GM19193 (cell line): ENCODE results near the gene ITGA11.

ENCODE experiments used
- POLR2A ChIP-seq: IDR thresholded peaks from 4 replicates; pipeline ENCODE4 v1.6.1; 2011; ENCODE audit not compliant: insufficient read depth, insufficient read length; ENCODE audit errors: extremely low read depth

The ITGA11 gene, protein sequence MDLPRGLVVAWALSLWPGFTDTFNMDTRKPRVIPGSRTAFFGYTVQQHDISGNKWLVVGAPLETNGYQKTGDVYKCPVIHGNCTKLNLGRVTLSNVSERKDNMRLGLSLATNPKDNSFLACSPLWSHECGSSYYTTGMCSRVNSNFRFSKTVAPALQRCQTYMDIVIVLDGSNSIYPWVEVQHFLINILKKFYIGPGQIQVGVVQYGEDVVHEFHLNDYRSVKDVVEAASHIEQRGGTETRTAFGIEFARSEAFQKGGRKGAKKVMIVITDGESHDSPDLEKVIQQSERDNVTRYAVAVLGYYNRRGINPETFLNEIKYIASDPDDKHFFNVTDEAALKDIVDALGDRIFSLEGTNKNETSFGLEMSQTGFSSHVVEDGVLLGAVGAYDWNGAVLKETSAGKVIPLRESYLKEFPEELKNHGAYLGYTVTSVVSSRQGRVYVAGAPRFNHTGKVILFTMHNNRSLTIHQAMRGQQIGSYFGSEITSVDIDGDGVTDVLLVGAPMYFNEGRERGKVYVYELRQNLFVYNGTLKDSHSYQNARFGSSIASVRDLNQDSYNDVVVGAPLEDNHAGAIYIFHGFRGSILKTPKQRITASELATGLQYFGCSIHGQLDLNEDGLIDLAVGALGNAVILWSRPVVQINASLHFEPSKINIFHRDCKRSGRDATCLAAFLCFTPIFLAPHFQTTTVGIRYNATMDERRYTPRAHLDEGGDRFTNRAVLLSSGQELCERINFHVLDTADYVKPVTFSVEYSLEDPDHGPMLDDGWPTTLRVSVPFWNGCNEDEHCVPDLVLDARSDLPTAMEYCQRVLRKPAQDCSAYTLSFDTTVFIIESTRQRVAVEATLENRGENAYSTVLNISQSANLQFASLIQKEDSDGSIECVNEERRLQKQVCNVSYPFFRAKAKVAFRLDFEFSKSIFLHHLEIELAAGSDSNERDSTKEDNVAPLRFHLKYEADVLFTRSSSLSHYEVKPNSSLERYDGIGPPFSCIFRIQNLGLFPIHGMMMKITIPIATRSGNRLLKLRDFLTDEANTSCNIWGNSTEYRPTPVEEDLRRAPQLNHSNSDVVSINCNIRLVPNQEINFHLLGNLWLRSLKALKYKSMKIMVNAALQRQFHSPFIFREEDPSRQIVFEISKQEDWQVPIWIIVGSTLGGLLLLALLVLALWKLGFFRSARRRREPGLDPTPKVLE

DNA sequence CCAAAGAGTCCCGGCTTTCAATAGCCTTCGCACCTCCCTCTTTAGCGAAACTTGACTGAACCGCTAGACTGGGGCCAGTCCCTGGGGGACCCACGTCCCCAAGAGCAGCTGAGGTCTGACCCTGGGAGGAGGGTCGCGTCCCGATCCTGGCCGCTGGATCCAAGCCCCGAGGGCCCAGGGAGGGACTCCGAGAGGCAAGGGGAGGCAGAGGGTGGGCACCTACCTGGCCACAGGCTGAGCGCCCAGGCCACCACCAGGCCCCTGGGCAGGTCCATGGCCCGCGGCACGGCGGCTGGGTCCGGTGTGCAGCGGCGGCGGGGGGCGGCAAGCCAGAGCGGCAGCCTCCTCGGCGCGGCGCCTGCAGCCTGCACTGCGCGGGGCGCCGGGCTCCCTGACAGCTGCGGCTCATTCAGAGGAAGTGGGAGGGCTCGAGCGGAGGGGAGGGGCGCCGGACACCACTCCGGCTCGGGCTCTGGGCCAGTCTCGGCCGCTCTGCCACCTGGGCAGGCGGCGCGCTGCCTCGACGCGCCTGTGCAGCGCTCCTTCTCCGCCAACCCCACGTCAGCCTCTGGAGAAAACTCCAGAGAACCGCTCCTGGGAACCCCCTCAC lies at the start of gene ITGA11:
TSS of gene ITGA11 (minus strand) at position 372 of the 610 bp plus-strand sequence. CDS start at position 275, 97 bp downstream.
- no peak for TF ChIP-seq POLR2A

DNA sequence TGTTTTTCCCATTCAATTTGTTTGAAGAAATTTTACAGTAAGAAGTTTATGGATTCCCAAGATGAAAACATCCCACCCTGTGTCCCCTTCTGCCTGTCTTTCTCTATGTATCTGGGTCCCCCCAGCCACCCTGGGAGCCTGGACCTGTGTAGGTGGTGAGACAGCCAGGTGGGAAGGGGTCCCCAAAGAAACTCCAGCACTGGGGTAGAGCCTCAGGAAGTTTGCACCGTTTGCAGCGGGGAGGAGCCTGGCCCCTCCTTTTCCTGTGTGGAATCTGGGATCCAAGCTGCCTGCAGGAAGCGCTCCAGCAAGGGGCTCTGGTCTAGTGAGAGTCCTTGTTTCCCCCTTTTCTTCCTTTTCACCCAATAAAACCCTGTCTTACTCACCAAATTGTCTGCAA lies 49.4 kb upstream of the ITGA11 start:
- TF ChIP-seq POLR2A = no peak

DNA sequence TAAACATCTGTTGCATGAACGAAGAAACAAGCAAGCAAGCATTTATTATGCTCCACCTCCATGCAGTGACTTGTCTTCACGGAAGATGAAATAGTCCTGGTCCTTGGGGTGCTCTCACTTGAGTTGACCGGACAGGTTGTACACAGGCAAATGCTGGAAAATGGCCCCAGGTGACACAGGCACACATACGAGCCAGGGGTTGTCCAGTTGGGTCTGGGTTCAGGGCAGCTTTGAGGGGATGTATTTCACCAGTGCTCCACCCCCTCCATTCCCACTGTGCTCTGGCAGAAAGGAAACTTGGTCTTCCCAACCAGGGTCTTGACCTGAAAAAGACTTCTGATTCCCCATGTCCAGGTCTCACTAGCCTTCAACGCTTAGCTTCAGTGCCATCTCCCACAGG lies 48.3 kb upstream of the ITGA11 start:
- no peak for TF ChIP-seq POLR2A

DNA sequence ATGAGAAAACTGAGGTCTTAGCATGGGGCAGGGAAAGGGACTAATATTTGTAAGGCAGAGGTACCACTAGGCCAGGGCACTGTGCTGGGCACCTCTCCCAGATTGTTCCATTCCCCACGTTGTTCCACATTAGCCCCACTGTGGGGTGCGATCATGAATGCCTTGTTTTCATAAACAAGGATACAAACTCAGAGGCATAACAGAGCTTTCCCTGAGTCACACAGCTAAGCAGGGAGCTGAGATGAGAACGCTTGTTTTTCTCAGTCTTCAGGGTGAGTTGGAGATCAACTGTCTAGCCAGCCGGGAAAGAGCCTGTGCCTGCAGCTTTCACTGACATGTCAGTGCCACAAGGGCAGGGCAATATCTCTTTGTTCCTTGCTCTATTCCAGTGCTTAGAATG lies 47.9 kb upstream of the ITGA11 start:
- TF ChIP-seq POLR2A = no peak

DNA sequence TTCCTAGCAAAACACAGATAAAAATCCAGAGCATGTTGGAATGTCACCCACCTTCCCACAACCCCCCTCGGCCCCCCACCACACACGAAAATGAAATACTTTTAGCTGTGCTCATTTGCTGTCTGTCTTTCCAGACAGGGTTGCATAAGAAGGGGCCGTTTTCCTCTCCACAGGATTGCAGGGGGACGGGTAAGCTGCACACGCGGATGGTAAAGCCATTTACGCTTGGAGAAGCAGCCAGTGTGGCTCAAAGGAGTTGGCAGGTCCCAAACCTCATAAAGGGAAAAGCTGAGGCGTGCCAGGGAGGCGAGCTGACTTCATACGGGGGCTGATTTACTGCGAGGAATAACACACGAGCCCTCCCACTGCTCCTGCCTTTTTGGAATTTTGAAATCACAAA lies 47.4 kb upstream of the ITGA11 start:
- no peak for TF ChIP-seq POLR2A

DNA sequence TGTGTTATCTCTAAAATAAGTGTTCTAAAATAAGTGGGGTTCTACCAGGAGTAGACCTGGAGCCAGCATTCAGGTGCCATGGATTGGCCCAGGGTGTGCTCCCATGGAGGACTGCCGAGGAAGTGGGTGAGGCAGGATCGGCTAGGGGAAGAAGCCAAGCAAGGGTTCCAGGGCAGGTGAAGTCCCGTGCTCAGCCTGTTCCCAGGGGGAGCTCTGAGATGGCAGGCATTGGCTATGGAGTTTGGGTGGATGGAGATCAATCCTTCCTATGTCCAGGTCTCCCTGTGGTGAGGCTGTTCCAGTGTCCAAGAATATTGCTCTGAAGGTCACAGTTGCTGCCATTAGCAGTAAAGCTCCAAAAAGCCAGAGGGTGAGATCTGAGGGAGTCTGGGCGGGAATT lies 46.9 kb upstream of the ITGA11 start:
- no peak for TF ChIP-seq POLR2A

DNA sequence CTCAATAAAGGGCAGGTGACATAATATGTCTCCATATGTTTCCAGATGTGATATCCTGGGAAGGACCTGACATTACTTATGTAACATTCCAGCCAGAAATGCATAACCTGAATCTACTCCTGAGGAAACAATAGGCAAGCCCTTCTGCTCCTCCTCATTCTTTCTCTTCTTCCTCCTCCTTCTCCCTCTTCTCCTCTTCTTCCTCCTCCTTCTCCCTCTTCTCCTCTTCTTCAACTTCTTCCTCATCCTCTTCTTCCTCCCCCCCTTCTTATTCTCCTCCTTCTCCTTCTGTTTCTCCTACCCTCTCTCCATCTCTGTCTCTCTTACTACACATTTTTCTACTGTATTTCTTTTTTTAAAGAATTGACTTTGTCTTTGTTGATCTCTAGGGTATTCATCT lies 43.5 kb upstream of the ITGA11 start:
- TF ChIP-seq POLR2A = no peak

DNA sequence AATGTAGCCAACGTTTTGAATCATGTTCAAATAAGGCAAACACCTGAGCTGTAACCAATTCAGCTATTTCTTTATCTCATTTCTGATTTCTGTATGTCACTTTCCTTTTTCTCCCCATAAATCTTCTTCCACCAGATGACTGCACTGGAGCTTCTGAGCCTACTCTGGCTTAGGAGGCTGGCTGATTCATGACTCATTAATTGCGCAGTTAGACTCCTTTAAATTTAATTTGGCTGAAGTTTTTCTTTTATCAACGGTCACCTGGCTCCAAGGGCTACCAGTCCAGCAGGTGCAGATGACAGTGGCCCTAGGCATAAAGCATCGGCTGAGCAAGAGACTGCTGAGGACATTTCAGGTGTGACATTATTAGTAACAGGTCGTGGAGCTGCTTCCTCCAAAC lies 39.6 kb upstream of the ITGA11 start:
- no peak for TF ChIP-seq POLR2A

DNA sequence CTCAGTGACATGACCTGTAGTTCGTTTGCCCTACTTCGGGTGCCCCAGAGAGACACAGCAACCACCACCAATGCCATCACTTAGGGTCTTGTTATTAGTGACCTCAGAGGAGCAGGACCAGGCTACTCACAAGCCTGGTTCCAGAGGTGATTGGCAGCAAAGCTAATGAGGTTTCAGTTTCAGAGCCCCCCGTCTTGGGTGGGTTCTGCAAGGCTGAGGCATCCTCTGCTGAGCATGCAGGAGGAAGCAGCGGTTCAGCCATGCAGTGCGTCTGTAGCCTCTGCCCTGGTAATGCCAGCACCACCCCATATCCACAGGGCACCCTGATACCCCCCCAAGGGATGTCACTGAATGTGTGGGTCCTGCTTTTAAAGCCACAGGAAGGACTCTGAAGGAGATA lies 39.0 kb upstream of the ITGA11 start:
- TF ChIP-seq POLR2A = no peak

DNA sequence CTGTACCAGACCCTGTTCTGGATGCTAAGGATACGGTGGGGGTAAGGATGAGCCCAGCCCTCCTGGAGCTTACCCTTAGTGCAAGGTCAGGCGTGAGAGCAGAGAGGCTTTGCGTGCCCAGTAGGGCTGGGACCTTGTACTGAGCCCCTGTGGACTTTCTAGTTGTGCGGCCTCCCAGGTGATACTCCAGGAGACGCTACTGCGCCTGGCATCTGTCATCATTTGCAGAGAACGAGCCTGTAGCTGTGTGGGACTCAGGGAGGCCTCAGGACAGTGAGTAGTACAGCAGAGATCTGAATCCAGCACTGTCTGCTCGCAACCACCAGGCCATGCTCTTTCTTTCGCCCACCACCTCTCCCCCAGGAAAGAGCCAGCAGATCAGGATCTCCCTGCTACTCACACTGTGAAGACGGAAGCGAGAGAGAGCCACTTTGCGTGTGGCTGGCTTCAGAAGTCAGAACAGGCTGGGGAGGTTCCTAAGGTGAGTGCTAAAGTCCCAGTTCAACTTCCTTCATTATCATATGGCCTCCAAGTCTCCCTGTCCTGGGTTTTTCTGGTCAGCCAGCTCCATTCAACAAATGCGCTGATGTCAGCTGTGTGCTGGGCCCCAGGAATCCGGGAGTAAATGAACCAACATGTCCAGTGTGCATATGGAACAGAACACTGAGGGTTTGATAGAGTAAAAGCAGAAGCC lies 38.2 kb upstream of the ITGA11 start:
- no peak for TF ChIP-seq POLR2A

DNA sequence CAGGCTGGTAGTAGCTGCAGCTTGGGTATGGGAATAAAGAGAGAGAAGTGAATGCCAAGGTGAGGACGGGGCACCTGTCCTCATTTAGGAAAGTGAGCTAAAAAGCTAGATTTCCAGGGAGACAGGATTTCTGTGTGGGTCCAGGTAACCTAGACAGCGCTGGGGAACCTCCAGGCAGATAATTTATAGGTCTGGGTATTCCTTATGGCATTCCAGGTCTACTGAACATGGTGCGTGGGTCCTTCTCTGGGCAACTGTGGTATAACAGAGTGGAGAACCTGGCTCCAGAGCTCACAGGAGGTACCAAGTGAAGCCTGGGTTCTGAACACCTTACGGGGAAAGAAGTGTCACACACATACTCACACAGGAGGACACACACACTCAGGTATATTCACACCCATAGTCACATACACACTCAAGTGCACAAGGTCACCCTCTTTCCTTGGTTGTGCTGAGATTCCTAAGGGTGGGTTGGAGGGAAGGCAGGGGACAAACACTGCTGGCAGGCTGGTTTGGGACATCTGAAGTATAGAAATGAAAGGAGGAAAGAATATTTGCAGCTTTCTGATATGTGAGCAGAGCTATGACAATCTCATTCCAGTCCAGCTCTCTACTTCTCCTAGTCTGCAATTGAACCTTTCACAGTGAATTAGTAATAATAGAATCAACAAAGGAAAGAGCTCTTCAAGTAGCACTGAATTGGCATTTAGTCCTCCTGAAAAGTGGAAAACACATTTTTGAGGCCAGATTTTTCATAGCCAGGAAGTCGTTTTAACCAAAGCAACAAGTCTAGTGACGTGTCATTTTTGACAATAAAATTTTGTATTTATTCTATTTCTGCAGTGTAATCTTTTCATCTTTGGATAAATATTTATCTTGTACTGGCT lies 37.4 kb upstream of the ITGA11 start:
- no peak for TF ChIP-seq POLR2A

DNA sequence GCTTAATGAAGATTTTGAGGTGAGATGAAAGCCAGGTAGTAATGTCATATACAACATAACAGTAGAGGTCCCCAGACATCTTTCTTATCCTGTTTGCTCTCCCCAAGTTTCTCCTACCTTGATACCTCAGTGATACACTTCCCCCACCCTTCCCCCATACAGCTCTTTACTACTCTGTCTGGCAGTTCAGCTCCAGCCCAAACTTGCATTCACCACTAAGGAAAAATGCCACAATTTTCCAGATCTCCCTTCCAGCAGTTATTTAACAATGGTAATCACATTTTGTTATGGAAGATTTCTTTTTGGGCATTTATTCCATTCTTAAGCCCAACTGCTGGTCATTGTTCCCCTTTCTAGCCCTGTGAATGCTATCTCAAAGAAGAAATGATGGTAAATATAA lies 34.9 kb upstream of the ITGA11 start:
- no peak for TF ChIP-seq POLR2A

DNA sequence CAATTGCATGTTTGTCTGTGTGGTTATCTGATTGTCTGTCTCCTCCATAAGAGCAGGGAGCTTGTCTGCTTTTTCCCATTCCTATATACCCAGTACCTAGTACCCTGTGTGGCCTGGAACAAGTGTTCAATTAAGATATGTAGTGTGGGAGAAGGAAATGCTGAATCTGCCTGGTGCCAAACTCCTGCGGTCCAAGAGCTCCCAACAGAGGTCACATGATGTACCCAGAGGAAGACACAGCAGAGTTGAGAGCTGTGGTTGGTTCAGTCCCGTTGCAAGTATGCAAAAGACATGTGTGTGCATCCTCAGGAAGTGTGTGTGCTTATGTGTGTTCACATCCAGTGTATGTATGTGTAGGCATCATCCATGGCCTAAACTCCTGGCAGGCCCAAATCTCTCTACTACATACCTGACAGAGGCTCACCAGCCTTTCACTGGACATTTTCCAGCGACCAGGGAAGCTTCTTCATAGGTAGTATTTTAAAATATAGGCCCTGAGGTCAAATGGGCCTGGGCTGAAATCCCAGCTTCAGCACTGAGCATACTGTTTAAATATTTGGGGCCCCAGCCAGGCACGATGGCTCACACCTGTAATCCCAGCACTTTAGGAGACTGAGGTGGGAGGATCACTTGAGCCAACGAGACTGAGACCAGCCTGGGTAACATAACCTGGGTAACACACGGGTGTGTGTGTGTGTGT lies 34.0 kb upstream of the ITGA11 start:
- no peak for TF ChIP-seq POLR2A

DNA sequence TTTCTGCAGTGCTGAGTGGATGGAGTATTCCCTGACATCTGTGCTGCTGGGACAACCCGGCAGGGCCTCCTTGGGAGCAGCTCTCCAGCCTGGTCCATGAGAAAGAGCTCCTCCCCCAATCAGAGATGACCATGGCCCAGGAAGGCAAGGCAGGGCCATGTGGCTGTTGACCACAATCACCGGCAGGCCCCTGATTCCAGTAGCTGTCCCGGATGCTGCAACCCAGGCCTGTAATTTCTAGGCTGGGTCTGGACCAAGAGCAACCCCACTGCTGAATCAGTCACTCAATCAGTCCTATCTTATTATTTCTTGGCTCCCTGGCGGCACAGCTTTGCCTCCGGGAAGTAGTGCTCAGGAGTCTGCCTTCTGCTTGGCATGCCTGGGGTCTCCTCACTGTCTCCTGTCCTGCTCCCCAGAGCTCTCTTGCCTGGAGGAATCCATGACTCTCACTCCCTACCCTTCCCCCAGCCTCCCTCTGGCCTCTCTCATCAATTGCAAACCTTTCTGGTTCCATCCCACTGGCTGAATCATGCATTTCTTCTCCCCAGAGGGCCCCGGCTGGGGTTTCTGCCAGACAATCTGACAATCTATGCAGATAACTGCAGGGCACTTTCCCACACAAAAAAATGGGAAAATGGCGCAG lies 32.6 kb upstream of the ITGA11 start:
- no peak for TF ChIP-seq POLR2A
